Smooth muscle cell of the brain vasculature (primary cell): ENCODE results near the gene SLC18A2.
"Not testable (repeated sequence)": the region's sequence is repeated elsewhere in the genome, so short reads cannot be mapped to it uniquely, and the experiment has no call there.

Source experiments
- DNase-seq: peaks from one replicate; pipeline ENCODE4 v3.0.0-alpha.2; 2012; ENCODE audit warnings: low read depth, low spot score

The SLC18A2 gene

GRCh38 chr10:117240621-117241529 is at the start of gene SLC18A2:
Gene SLC18A2 (plus strand): TSS chr10:117241114. CDS start chr10:117241694, 580 bp downstream.
- DNase-seq: no peak

- no peak for DNase-seq
Measured at GRCh38 chr10:117197189-117197588, 43.7 kb upstream of the SLC18A2 start, which contains the start of gene KCNK18. Gene KCNK18 (plus strand): TSS chr10:117197489. CDS start chr10:117197489, 0 bp downstream.

- no peak for DNase-seq
Measured at GRCh38 chr10:117198088-117198487, 42.8 kb upstream of the SLC18A2 start.

GRCh38 chr10:117201826-117202225 is 39.1 kb upstream of the SLC18A2 start:
- DNase-seq: no peak

GRCh38 chr10:117204316-117204715 is 36.6 kb upstream of the SLC18A2 start:
- DNase-seq: no peak

GRCh38 chr10:117212176-117212575 is 28.7 kb upstream of the SLC18A2 start:
- DNase-seq: no peak

GRCh38 chr10:117214401-117214800 is 26.5 kb upstream of the SLC18A2 start:
- no peak for DNase-seq

- no peak for DNase-seq
Measured at GRCh38 chr10:117215079-117215478, 25.8 kb upstream of the SLC18A2 start.

GRCh38 chr10:117216028-117216427 is 24.9 kb upstream of the SLC18A2 start:
- DNase-seq: no peak

- DNase-seq: peak; percentile 20
Measured at GRCh38 chr10:117216611-117217195, 24.2 kb upstream of the SLC18A2 start.

- no peak for DNase-seq
Measured at GRCh38 chr10:117217196-117217761, 23.6 kb upstream of the SLC18A2 start.

GRCh38 chr10:117218654-117219053 is 22.3 kb upstream of the SLC18A2 start:
- DNase-seq: no peak

GRCh38 chr10:117221156-117221711 is 19.7 kb upstream of the SLC18A2 start:
- DNase-seq: no peak

GRCh38 chr10:117222552-117222951 is 18.4 kb upstream of the SLC18A2 start:
- DNase-seq: no peak

GRCh38 chr10:117222976-117223692 is 17.8 kb upstream of the SLC18A2 start:
- no peak for DNase-seq

GRCh38 chr10:117223693-117224430 is 17.1 kb upstream of the SLC18A2 start:
- DNase-seq: no peak

- DNase-seq: no peak
Measured at GRCh38 chr10:117224881-117225280, 16.0 kb upstream of the SLC18A2 start.

- no peak for DNase-seq
Measured at GRCh38 chr10:117226813-117227451, 14.0 kb upstream of the SLC18A2 start.

- DNase-seq: no peak
Measured at GRCh38 chr10:117228210-117228609, 12.7 kb upstream of the SLC18A2 start.

- not testable (repeated sequence) for DNase-seq
Measured at GRCh38 chr10:117230107-117230506, 10.8 kb upstream of the SLC18A2 start.
